ENCODE data around the gene ARID1A.

DNA sequence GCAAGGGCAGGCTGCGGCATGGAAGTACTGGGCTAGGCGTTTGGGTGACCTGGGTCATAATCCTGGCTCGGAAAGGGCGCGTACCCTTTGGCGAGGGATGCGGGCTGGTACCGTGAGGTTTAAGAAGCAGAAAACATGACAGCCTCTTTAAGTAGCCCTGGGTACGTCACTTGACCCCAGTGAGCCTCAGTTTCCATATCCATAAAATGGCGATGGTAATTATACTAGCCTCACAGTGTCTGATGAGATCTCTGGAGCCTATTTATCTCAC is 92.6 kb downstream of the ARID1A start:
- TF ChIP-seq, protein P1, sequence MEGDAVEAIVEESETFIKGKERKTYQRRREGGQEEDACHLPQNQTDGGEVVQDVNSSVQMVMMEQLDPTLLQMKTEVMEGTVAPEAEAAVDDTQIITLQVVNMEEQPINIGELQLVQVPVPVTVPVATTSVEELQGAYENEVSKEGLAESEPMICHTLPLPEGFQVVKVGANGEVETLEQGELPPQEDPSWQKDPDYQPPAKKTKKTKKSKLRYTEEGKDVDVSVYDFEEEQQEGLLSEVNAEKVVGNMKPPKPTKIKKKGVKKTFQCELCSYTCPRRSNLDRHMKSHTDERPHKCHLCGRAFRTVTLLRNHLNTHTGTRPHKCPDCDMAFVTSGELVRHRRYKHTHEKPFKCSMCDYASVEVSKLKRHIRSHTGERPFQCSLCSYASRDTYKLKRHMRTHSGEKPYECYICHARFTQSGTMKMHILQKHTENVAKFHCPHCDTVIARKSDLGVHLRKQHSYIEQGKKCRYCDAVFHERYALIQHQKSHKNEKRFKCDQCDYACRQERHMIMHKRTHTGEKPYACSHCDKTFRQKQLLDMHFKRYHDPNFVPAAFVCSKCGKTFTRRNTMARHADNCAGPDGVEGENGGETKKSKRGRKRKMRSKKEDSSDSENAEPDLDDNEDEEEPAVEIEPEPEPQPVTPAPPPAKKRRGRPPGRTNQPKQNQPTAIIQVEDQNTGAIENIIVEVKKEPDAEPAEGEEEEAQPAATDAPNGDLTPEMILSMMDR (conservative IDR thresholded peaks at IDR 0.05 in 1 of 2, IDR thresholded peaks at IDR 0.05 in 1 of 2; ENCODE audit: low read depth in 1 of 2, low read length in 2 of 2): no peak
- no peak for TF ChIP-seq EZH2 (IDR thresholded peaks at IDR 0.05; ENCODE audit: low read length, missing control alignments)
